ENCODE data around the gene EFNA2. TPM values are rescaled to one million over a fixed set of nuclear protein-coding genes. Genes with fewer than 3 reads are reported as not detected.
"Not testable (repeated sequence)": the region's sequence is repeated elsewhere in the genome, so short reads cannot be mapped to it uniquely, and the experiment has no call there.

EFNA2 gene
- not detected for total RNA-seq
- long read RNA-seq, donor 1: 0 reads
- long read RNA-seq, donor 2: 0 reads

DNA sequence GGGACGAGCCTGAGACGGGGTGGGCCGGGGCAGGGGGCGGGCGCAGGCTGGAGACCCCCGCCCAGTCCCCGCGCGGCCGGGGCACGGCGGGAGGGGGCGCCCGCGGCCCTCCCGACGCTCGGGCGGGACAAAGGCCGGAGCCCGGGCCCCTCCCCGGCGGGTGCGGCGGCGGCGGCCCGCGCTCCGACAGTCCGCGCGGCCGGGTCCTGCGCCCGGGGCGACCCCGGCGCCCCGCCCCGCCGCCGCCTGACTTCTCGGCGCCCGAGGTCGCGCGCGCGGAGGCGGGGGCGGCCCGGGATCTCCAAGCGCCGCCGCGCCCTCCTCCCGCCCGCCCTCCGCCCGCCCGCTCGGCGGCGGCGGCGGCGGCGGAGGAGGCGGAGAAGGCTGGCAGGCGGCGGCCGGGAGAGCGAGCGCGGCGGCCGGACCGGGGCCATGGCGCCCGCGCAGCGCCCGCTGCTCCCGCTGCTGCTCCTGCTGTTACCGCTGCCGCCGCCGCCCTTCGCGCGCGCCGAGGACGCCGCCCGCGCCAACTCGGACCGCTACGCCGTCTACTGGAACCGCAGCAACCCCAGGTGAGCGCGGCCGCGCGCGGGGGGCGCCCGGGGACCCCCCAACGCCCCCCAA, at the start of gene EFNA2:
Gene EFNA2, plus strand, starts transcription at position 137 of the 624 bp plus-strand sequence. Its CDS starts 296 bp downstream, at position 433.
- intact Hi-C loops (cut with DNase I): loop anchor here (10.0 kb wide), 2 partner anchors 119 to 169 kb away; partner anchors contain the start of genes APC2 (in 1 of the 2), DAZAP1 (in 1 of the 2) and GAMT (in 1 of the 2)
- DNase-seq (ENCODE audit: low spot score): no peak

DNA sequence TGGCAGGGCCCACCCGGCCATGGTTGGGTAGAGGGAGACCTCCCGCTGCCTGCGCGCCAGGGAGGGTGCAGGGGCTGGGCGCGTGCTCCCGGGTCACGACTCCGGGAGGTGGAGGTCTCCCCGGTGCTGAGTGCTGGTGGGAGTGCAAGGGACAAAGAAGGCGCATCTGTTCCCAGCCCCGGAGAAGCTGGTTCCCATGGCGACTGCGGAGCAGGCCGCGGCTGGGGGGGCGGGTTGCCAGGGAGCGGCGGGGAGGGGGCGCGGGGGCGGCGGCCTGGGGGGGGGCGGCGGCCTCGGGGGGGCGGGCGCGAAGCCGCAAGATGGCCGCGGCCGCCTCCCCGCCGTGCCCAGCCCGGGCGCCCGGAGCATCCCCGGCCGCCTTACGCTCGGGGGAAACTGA, 49.1 kb upstream of the EFNA2 start:
- intact Hi-C loops (cut with DNase I): no loop called here

DNA sequence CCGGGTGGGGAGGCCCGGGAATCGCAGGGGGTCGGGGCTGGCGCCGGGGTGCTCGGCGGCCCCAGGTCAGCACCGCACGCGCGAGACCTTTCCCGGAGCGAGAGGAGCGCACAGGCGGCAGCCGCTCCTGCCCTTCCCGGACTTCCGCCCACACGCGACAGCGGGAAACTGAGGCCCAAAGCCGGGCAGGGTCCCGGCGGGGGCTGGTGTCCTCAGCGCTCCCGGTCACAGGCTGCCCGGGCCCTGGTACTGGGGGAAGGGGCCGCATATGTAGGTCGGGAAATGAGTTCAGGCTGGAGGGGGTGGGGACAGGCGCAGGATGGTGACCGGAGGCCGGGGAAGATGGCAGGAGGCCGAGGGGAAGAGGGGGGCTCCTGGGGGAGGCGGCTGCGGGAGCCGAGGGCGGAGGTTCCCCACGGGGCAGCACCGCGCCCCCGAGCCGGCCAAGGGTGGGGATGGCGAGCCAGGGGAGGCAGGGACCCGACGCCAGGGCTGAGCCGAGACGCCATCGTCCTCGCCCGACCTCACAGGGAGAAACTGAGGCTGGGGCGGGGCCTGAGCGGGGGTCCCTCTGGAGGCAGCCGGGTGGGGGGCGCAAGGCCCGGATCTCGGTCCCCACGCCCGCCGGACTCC, 48.5 kb upstream of the EFNA2 start:
- DNase-seq (ENCODE audit: low spot score): no peak
- intact Hi-C loops (cut with DNase I): no loop called here

More for the DNA sequence above, 49.1 kb upstream of the EFNA2 start:
- no peak for DNase-seq (ENCODE audit: low spot score)

DNA sequence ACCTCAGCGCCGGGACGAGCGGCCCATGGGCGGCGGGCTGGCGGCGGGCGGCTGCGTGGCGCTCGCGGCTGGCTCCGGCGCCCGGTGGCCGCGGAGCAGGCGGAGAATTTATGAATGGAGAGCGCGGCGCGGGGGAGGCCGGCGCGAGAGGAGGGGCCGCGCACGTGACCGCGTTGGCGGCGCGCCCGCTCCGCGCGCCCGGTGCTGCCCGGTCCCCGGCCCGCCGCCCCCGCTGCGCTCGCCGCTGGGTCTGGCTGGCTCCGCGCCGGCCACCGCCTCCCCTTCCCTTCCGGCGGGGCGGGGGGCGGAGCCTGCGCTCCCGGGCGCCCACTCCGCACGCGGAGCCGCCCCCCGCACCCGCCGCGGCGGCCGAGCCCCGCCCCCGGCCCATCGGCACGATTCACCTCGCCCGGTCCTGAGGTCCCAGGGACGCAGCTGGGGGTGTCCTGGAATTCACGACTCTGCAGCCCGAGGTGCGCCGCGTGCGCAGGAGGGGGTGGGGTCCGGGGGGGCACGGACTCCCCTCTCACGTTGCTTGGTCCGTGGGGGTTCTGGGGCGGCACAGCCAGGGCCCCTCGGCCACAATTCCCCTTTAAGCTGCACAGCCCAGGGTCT, 47.8 kb upstream of the EFNA2 start, which contains the start of gene CBARP:
Gene CBARP, minus strand, starts transcription at position 252 of the 615 bp plus-strand sequence. CDS start 1,905 bp downstream, outside the sequence.
- DNase-seq (ENCODE audit: low spot score): no peak
- intact Hi-C loops (cut with DNase I): loop anchor here in 1 of 2 donors (2.0 kb wide), 1 partner anchor 17 kb away; no protein-coding TSS in a partner anchor

DNA sequence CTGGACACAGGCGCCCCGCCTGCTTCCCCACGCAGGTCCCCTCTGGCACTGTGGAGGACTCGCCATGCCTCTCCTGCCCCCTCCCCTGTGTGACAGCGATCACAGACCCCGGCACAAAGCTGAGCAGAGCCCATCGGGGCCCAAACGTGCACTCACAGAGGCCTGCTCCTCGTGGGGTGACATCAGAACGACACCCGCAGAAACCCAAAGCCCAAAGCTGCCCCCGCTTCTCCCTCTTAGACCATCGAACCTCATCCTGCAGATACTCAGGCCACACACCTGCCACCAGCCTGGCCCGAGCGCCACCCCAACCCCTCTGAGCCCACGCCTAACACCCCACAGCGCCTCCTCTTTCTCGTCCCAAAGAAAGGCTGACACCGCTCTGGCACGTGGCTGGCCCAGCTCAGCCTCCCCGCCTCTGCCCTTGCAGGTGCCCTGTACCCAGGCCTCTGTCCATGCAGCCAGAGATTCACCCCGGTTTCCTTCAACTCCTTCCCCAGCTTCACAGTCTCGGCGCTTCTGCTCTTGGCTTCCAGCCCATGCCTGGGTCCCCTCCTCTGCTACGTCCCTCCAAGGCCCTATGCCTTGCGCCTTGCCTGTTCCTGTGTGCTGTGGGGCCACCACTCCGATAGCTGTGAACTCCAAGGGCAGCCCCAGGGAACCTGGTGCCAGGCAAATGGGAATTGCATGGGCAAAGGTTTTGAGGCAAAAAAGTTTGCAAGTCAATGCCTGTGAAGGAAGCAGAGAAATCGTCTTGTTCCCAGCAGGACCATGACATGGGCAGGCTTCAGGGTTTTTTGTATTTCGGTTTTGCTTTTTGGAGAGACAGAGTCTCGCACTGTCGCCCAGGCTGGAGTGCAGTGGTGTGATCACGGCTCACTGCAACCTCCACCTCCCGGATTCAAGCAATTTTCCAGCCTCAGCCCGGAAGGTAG, 47.0 kb upstream of the EFNA2 start:
- no peak for DNase-seq (ENCODE audit: low spot score)
- intact Hi-C loops (cut with DNase I): loop anchor here in 1 of 2 donors (2.0 kb wide), 1 partner anchor 18 kb away; no protein-coding TSS in a partner anchor

DNA sequence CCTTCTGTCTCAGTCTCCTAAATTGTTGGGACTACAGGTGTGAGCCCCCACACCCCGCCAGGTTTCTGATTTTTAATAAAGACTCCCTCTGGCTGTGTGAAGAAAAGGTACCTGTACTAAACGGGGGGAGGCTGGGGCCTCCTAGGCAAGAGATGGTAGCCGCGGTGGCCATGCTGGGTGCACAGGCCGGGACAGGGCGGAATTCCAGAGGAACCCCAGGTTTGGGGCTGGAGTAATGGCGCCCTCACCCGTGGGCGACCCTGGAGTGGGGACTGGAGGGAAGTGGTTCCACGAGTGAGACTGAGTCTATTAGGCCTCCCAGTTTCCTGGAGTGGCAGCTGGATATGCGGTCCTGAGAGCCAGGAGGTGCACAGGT, 46.3 kb upstream of the EFNA2 start:
- no peak for DNase-seq (ENCODE audit: low spot score)
- intact Hi-C loops (cut with DNase I): loop anchor here in 1 of 2 donors (2.0 kb wide), 1 partner anchor 19 kb away; no protein-coding TSS in a partner anchor

DNA sequence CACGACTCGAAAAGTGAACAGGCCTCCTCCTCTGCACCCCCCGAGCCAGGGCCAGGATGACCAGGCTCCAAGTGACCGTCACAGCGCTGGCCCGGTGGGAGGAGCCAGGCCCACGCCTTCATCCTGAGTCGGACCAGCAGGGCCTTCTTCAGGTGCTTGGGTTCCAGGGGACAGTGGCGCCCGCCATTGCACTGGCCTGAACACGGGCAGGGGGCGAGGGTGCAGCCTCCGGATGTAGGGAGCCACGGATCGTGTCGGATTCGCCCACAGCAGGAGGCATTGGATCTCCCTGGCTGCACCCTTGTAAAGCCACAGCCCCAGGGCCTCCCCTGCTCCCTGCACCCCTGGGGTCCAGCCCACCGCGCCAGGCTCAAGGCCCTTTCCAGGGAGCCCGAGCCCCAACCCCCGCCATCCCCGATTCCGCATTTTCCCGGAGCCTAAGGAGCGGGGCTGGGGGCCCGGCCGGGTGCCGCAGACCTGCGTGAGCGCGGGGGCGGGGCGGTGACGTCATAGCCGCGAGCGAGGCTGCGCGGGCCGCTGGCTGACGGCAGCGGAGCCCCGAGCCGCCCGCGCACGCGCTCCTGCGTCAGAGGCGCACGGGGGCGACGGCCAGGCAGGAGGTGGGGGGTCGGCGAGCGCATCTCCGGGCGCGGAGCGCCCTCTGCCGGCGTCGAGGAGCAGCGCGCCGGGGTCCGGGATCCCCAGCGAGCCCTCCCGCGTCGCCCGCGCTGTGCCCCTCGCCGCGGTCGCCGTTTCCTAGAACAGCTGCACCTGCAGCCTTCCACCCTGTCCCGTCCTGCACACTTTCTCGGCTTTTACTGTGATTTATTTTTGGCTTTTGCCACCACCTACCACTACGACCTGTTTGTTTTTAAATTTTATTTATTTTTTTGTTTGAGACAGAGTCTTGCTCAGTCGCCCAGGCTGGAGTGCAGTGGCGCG, 45.6 kb upstream of the EFNA2 start:
- peak; percentile 97 for DNase-seq (ENCODE audit: low spot score)
- intact Hi-C loops (cut with DNase I): loop anchor here in 1 of 2 donors (2.0 kb wide), 1 partner anchor 19 kb away; no protein-coding TSS in a partner anchor

DNA sequence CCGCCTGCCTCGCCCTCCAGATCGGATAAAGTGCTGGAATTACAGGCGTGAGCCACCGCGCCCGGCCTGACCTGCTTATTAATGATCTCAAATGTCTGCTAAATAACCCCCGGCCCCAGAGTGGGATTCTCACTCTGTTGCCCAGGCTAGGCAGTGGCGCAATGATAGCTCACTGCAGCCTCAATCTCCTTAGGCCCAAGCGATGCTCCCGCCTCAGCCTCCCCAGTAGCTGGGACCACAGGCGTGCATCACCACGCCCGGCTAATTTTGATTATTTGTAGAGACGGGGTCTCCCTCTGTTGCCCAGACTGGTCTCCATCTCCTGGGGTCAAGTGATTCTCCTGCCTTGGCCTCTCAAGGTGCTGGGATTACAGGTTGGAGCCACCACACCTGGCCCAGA, 44.7 kb upstream of the EFNA2 start:
- no peak for DNase-seq (ENCODE audit: low spot score)
- intact Hi-C loops (cut with DNase I): no loop called here

DNA sequence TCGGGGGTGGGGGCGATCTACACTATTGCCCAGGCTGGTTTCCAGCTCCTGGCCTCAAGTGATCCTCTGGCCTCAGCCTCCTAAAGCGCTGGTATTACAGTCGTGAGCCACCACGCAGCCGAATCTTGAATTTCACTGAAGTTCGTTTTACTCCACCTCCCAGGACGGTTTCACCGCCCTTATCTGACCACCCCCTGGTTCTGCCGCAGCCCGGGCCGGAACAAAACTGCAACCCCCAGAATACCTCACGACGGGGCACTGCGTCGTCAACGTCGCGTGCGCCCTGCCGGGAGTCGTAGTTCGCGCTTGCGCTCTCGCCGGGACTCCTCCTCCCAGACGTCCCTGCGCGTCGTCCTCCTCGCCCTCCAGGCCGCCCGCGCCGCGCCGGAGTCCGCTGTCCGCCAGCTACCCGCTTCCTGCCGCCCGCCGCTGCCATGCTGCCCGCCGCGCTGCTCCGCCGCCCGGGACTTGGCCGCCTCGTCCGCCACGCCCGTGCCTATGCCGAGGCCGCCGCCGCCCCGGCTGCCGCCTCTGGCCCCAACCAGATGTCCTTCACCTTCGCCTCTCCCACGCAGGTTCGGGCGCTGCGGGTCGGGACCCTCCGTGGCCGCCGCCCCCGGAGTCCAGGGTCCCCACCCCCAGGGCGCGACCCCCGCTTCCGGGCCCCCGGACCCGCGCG, 44.1 kb upstream of the EFNA2 start, which contains the start of gene ATP5F1D:
Gene ATP5F1D, plus strand, starts transcription at position 335 of the 679 bp plus-strand sequence. Its CDS starts 100 bp downstream, at position 435.
- DNase-seq (ENCODE audit: low spot score): peak; percentile 98
- intact Hi-C loops (cut with DNase I): no loop called here

DNA sequence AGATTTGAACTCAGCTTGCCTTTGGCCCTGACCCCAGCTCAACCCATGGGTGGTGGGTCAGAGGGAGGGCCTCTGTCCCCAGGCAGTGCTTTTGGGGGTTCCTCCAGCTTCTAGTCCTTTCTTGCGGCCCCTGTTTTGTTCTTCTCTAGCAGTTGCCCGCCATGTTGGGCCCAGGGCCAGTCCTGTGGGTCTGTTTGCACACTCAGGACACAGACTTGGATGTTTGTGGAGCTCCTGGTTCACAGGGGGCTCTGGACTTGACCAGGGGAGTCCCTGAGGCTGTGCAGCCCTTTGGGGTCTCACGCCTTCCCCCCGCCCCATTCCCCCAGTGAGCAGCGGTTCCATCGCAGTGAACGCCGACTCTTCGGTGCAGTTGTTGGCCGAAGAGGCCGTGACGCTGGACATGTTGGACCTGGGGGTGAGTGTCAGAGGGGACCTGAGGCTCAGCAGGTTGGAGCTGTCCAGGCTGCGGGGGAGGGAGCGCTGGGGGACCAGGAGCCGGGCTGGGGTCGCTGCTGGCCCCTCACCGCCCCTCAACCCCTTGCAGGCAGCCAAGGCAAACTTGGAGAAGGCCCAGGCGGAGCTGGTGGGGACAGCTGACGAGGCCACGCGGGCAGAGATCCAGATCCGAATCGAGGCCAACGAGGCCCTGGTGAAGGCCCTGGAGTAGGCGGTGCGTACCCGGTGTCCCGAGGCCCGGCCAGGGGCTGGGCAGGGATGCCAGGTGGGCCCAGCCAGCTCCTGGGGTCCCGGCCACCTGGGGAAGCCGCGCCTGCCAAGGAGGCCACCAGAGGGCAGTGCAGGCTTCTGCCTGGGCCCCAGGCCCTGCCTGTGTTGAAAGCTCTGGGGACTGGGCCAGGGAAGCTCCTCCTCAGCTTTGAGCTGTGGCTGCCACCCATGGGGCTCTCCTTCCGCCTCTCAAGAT, 41.6 kb upstream of the EFNA2 start:
- intact Hi-C loops (cut with DNase I): loop anchor here (1.0 to 2.0 kb wide), 2 partner anchors 23 kb away; no protein-coding TSS in a partner anchor
- peak; percentile 96 for DNase-seq (ENCODE audit: low spot score)

DNA sequence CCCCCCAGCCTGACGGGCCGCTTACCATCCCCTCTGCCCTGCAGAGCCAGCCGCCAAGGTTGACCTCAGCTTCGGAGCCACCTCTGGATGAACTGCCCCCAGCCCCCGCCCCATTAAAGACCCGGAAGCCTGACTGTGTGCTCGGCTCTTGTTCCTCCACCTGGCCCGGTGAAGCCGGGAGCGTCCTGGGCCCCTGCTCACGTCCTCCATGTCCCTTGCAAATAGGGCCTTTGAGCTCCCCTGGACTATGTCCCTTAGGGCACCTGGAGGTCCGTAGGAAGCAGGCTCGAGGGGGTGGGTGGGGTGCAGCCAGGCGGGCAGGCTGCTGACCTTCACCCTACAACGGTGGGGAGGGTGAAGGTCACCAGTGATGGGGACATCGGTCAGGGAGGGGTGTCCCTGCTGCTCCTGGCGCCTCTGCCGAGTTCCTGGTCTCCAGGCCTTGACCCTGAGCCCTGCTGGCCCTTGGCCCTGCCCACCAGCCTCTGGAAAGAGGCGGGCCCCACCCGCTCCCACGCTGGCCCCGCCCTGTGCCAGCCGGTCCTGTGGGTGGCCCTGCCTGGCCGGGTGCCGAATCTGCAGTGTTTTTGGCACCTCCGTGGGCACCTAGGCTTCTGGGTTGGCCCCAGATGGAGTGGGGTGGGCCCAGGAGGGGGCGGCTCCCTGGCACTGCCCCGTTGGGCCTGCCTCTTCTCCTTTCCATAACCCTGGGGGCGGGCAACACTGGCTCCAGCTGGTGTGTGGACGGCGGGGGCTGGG, 40.8 kb upstream of the EFNA2 start:
- no peak for DNase-seq (ENCODE audit: low spot score)
- intact Hi-C loops (cut with DNase I): loop anchor here (1.0 to 2.0 kb wide), 2 partner anchors 22 kb away; no protein-coding TSS in a partner anchor

DNA sequence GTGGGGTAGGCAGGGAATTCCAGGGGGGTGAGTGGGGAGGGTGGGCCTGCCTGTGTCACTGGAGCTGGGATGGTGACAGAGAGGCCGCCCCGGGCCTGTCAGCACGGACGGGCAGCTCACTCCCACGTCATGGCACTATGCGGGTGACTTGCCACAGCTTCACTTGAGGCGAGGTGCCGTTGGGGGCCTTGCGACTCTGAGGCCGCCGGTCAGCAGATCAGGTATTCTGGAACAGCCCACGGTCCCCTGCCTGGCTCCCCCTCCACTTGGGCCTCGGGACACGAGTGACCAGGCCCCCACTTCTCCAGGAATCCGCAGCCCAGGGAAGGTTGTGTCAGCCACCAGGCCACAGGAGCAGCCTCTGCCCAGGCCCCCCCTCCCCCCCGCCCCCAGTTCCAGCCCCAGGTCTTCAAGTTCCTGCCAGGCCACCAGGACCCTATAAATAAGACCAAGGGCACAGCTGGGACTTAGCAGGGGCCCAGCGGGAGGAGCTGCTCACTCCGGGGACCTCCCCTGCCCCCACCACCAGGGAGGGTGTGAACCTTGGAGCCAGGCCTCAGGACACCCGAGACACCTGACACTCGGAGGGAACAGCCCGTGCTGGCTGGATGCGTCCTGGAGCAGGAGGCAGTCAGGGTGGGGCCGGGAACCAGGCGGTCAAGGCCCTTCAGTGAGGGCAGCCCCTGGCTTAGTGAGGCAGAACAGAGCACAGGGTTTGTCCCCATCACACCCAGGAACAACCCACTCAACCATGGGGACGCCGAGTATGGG, 40.0 kb upstream of the EFNA2 start:
- DNase-seq (ENCODE audit: low spot score): no peak
- intact Hi-C loops (cut with DNase I): loop anchor here in 1 of 2 donors (2.0 kb wide), 1 partner anchor 21 kb away; no protein-coding TSS in a partner anchor

DNA sequence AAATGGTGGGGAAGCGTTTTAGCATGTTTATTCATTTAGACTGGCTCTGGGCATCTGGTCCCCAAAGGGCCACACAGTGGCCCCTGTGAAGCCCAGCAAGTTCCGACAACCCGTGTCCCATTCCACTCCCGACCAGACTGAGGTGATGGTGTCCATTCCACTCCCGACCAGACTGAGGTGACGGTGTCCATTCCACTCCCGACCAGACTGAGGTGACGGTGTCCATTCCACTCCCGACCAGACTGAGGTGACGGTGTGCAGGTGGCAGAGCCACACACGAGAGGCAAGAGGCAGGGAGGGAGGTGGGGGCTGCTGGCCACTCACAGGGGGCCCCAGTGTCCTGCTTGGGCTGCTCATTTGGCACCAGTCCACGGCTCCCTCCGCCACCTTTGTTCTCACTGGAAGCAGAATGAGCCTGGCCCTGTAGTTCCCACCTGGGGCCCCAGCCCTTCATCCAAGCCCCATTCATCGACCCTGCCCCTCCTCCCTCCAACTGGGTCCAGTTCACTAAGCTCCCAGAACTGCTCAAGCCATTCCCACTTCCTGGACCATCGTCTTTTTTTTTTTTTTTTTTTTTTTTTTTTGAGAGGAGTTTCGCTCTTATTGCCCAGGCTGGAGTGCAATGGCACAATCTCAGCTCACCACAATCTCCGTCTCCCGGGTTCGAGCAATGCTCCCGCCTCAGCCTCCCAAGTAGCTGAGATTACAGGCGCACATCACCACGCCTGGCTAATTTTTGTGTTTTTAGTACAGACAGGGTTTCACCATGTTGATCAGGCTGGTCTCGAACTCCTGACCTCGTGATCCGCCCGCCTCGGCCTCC, 39.2 kb upstream of the EFNA2 start:
- DNase-seq (ENCODE audit: low spot score); intact Hi-C loops (cut with DNase I): not testable (repeated sequence)

DNA sequence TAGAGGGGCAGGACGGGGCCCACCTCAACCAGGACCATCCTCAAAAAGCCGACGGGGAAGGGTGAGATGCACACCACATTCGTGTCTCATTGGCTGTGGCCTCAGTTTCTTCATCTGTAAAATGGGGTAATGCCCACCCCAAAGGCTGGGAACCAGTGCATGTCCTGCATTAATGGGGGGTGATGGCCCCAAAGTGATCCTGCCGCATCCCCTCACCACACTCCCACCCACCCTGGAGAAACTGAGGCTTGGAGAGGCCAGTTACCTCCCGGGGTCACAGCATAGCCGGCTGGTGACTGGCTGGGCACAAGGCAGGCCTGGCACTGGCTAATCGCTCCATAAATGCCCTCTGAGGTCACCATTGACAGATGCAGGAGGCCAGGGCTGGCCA, 37.9 kb upstream of the EFNA2 start:
- intact Hi-C loops (cut with DNase I): no loop called here
- DNase-seq (ENCODE audit: low spot score): no peak
